K562 (cell line): ENCODE results near the gene GRIPAP1. TPM values are rescaled to one million over a fixed set of nuclear protein-coding genes. Genes with fewer than 3 reads are reported as not detected.

Experiments used
- BACH1 ChIP-seq: fragments of 200-800 bp; sonication (Bioruptor generic); IDR thresholded peaks from 2 replicates; pipeline ENCODE4 v1.6.1; 2016; ENCODE audit warnings: missing genetic modification characterization, missing compliant biosample characterization
- BRF1 ChIP-seq: IDR thresholded peaks from 3 replicates; pipeline ENCODE4 v1.6.1; 2011; ENCODE audit warnings: borderline replicate concordance, mild to moderate bottlenecking; ENCODE audit not compliant: insufficient read length; ENCODE audit errors: extremely low read depth
- CBX5 ChIP-seq: IDR thresholded peaks from 2 replicates; pipeline ENCODE4 v1.6.1; 2014; ENCODE audit warnings: low read depth, borderline replicate concordance
- CXXC5 ChIP-seq: fragments of 250-450 bp; sonication (Bioruptor Pico); IDR thresholded peaks from 2 replicates; pipeline ENCODE4 v1.8.0; 2022; ENCODE audit warnings: inconsistent platforms, mild to moderate bottlenecking, moderate library complexity
- ETV5 ChIP-seq: sonication (generic); formaldehyde crosslinking; IDR thresholded peaks from 2 replicates; pipeline ENCODE4 v1.4.0; 2020; ENCODE audit warnings: low read depth, mild to moderate bottlenecking, missing genetic modification reagents
- FOXK2 ChIP-seq, 2 experiments: fragments of 450-650 bp; IDR thresholded peaks in 1 of 2; conservative IDR thresholded peaks in 1 of 2; 2 replicates each; pipeline ENCODE4 v1.6.1; 2016; ENCODE audit warnings: low read depth in 2 of 2, mild to moderate bottlenecking in 1 of 2
- FOXP1 ChIP-seq: sonication (generic); formaldehyde crosslinking; IDR thresholded peaks from 2 replicates; pipeline ENCODE4 v1.8.0; 2022; ENCODE audit warnings: mild to moderate bottlenecking, missing genetic modification reagents
- HNRNPH1 ChIP-seq: fragments of 200-400 bp; formaldehyde crosslinking; optimal IDR thresholded peaks from 2 replicates; pipeline ENCODE3; 2017; ENCODE audit warnings: low read depth, mild to moderate bottlenecking, low read length, moderate library complexity
- KLF6 ChIP-seq: fragments of 250-450 bp; sonication (Bioruptor Pico); IDR thresholded peaks from 2 replicates; pipeline ENCODE4 v1.4.0; 2020; ENCODE audit warnings: mild to moderate bottlenecking, moderate library complexity, borderline replicate concordance
- LCOR ChIP-seq: sonication (generic); formaldehyde crosslinking; IDR thresholded peaks from 2 replicates; pipeline ENCODE4 v1.8.0; 2022; ENCODE audit warnings: mild to moderate bottlenecking, missing genetic modification reagents
- MAFF ChIP-seq: IDR thresholded peaks from 2 replicates; pipeline ENCODE4 v1.6.1; 2012; ENCODE audit warnings: low read length, improper control_type of control experiment
- MAX ChIP-seq: sonication (generic); formaldehyde crosslinking; IDR thresholded peaks from 2 replicates; pipeline ENCODE4 v1.9.0; 2022; ENCODE audit warnings: mild to moderate bottlenecking, missing genetic modification reagents
- NFE2L1 ChIP-seq: fragments of 450-650 bp; IDR thresholded peaks from 2 replicates; pipeline ENCODE4 v1.6.1; 2016; ENCODE audit warnings: missing genetic modification characterization, low read depth, mild to moderate bottlenecking, missing compliant biosample characterization, moderate library complexity, borderline replicate concordance
- PTRF ChIP-seq: fragments of 450-650 bp; IDR thresholded peaks from 2 replicates; pipeline ENCODE4 v1.6.1; 2016; ENCODE audit warnings: mild to moderate bottlenecking, missing genetic modification characterization, missing compliant biosample characterization
- RCOR1 ChIP-seq, 2 experiments: IDR thresholded peaks; 2 replicates each; pipeline ENCODE4 v1.6.1; 2012; ENCODE audit warnings: low read depth in 2 of 2, low read length in 2 of 2, borderline replicate concordance in 1 of 2, improper control_type of control experiment in 1 of 2
- TEAD1 ChIP-seq, 2 experiments: fragments of 450-650 bp in 1 of 2; sonication (generic) in 1 of 2; formaldehyde crosslinking; IDR thresholded peaks; 2 replicates each; pipeline versions ENCODE4 v1.4.0 to v1.8.0; 2020 to 2022; ENCODE audit warnings: mild to moderate bottlenecking in 2 of 2, missing genetic modification reagents in 1 of 2
- TSC22D4 ChIP-seq: fragments of 450-650 bp; IDR thresholded peaks from 2 replicates; pipeline ENCODE4 v1.6.1; 2016; ENCODE audit warnings: missing genetic modification characterization, missing biosample characterization, control low read depth
- ZC3H8 ChIP-seq: fragments of 450-650 bp; IDR thresholded peaks from 2 replicates; pipeline ENCODE4 v1.6.1; 2017
- ZNF184 ChIP-seq: sonication (generic); formaldehyde crosslinking; IDR thresholded peaks from 2 replicates; pipeline ENCODE4 v1.5.0; 2020; ENCODE audit warnings: missing genetic modification reagents
- ZNF282 ChIP-seq: sonication (generic); formaldehyde crosslinking; IDR thresholded peaks from 2 replicates; pipeline ENCODE4 v1.8.1; 2023; ENCODE audit warnings: missing genetic modification reagents
- ZNF707 ChIP-seq: fragments of 250-450 bp; sonication (Bioruptor Pico); conservative IDR thresholded peaks from 2 replicates; pipeline ENCODE4 v1.8.0; 2022; ENCODE audit warnings: inconsistent platforms, mild to moderate bottlenecking, moderate library complexity
- polyA plus RNA-seq, 8 experiments: library from polyadenylated mRNA; depleted of rRNA in 4 of 8; stranded (reverse) in 5 of 8; unstranded in 3 of 8; fragments of >200 nt; fragmentation: Nextera tagmentation in 2 of 8; fragmentation: Illumina TruSeq in 1 of 8; extraction: Ambion mirVana in 2 of 8; extraction: Trizol in 1 of 8; gene quantifications; 2 replicates each; pipeline versions ENCODE4 v1.2.1 to v1.2.3, GENCODE V29; 2011 to 2014; ENCODE audit warnings: inconsistent platforms in 1 of 8, missing spikeins in 1 of 8
- total RNA-seq, 7 experiments: library from RNA; depleted of rRNA in 6 of 7; stranded (reverse); fragments of >200 nt in 6 of 7; fragmentation: Illumina TruSeq in 2 of 7; extraction: Trizol in 2 of 7; gene quantifications; 2 replicates each; pipeline versions ENCODE4 v1.2.1 to v1.2.3, GENCODE V29; 2011 to 2021; ENCODE audit warnings: low replicate concordance in 1 of 7
- TF ChIP-seq, protein P1 (sequence below): fragments of 450-650 bp; formaldehyde crosslinking; IDR thresholded peaks from 2 replicates; pipeline ENCODE4 v1.4.0; 2020; ENCODE audit warnings: mild to moderate bottlenecking, moderate library complexity
- TF ChIP-seq, protein P2 (sequence below): fragments of 250-450 bp; sonication (Bioruptor Pico); IDR thresholded peaks from 2 replicates; pipeline ENCODE4 v1.8.0; 2021; ENCODE audit warnings: moderate library complexity, mild to moderate bottlenecking, inconsistent platforms

The GRIPAP1 gene
- total and polyA plus RNA-seq, 9 of the 15 experiments (the other 6 are each of a cell fraction or from before 2014, with no cell fraction given) = 4.1 to 41.6 (median 24.0) TPM

DNA sequence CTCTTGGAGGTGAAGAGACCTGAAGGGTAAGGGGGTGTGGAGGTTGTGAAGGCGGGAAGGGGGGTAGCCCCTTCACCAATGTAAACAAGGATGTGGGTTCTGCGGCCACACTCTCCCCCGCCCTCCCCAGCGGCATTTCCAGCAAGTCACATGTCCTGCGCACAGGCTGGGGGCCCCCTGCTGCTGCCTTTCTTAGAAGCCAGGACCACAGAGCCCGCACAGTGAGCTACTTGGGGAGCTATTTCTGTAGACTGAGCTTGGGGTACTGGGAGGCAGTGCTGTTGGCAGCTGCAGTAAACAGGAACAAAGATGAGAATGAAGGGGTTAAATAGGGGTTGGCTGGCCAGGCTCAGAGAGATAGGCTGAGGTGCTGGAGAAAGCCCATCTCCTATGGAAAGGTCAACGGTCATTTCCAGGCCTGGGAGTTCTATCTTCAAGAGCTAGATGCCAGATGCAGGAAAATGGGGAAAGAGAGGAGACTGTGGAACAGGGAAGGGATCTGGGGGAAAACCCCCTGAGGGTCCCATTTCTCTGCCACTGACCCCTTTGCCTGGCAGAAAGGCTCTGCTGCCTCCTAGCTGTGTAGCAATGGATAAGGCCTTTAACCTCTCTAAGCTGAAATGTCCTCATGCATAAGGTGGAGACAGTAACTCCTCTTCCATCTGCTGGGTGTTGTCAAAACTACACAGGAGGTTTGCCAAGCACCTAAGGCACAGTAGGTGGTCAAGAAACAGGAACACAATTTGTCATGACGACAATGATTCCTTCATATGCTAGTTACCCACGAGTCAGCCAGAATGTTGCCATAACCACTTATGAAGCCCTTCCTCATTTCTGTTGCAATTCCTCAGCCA, 64.8 kb downstream of the GRIPAP1 start (continued):
- no peak for TF ChIP-seq ZNF184
- peak; percentile 69; the same call in 1 of the 2 replicates for TF ChIP-seq MAX
- no peak for TF ChIP-seq ZC3H8
- TF ChIP-seq TEAD1 (CRISPR knock-in tag; IDR thresholded peaks at IDR 0.05) = peak in 1 of 2 experiments; percentile 11; a peak in 1 of 4 replicates
- TF ChIP-seq CXXC5 = peak; percentile 83
- no peak for TF ChIP-seq ZNF282 (CRISPR knock-in tag)
- TF ChIP-seq BRF1 = no peak
- TF ChIP-seq FOXK2 (conservative IDR thresholded peaks at IDR 0.05 in 1 of 2, IDR thresholded peaks at IDR 0.05 in 1 of 2; ENCODE audit: low read depth in 2 of 2) = peak; percentile 95
- TF ChIP-seq, protein P1, sequence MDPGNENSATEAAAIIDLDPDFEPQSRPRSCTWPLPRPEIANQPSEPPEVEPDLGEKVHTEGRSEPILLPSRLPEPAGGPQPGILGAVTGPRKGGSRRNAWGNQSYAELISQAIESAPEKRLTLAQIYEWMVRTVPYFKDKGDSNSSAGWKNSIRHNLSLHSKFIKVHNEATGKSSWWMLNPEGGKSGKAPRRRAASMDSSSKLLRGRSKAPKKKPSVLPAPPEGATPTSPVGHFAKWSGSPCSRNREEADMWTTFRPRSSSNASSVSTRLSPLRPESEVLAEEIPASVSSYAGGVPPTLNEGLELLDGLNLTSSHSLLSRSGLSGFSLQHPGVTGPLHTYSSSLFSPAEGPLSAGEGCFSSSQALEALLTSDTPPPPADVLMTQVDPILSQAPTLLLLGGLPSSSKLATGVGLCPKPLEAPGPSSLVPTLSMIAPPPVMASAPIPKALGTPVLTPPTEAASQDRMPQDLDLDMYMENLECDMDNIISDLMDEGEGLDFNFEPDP = no peak
- TF ChIP-seq, protein P2, sequence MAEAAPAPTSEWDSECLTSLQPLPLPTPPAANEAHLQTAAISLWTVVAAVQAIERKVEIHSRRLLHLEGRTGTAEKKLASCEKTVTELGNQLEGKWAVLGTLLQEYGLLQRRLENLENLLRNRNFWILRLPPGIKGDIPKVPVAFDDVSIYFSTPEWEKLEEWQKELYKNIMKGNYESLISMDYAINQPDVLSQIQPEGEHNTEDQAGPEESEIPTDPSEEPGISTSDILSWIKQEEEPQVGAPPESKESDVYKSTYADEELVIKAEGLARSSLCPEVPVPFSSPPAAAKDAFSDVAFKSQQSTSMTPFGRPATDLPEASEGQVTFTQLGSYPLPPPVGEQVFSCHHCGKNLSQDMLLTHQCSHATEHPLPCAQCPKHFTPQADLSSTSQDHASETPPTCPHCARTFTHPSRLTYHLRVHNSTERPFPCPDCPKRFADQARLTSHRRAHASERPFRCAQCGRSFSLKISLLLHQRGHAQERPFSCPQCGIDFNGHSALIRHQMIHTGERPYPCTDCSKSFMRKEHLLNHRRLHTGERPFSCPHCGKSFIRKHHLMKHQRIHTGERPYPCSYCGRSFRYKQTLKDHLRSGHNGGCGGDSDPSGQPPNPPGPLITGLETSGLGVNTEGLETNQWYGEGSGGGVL (CRISPR knock-in tag) = no peak
- no peak for TF ChIP-seq ZNF707 (CRISPR knock-in tag)
- TF ChIP-seq FOXP1 (CRISPR knock-in tag) = peak; percentile 51; the same call in 1 of the 2 replicates
- TF ChIP-seq KLF6 = no peak
- TF ChIP-seq MAFF = no peak
- TF ChIP-seq RCOR1 (IDR thresholded peaks at IDR 0.05; ENCODE audit: borderline replicate concordance in 1 of 2, low read depth in 2 of 2, low read length in 2 of 2) = peak in 1 of 2 experiments; percentile 78; a peak in 2 of 4 replicates
- peak; percentile 73; the same call in 1 of the 2 replicates for TF ChIP-seq LCOR (CRISPR knock-in tag)
- TF ChIP-seq TSC22D4 (tag) = no peak
- no peak for TF ChIP-seq HNRNPH1
- peak; percentile 27; the same call in 1 of the 2 replicates for TF ChIP-seq BACH1 (tag)
- TF ChIP-seq ETV5 (CRISPR knock-in tag) = peak; percentile 98
- no peak for TF ChIP-seq PTRF (tag)
- no peak for TF ChIP-seq NFE2L1 (tag)
- TF ChIP-seq CBX5 = no peak
